VCaP (cell line): Measurements from ENCODE around the gene CLEC20A.
"Not testable (repeated sequence)": the region's sequence is repeated elsewhere in the genome, so short reads cannot be mapped to it uniquely, and the experiment has no call there.

ENCODE experiments used
- H3K27ac ChIP-seq: fragments of 450-650 bp; 2 replicates; pipeline ENCODE4 v1.5.1; 2017
- CTCF ChIP-seq: fragments of 450-650 bp; conservative IDR thresholded peaks from 2 replicates; pipeline ENCODE4 v1.5.1; 2017; ENCODE audit warnings: mild to moderate bottlenecking, moderate library complexity

Gene CLEC20A

GRCh38 chr1:178512566-178513277 is 16.0 kb upstream of the CLEC20A start, which contains the start of gene TEX35:
Gene TEX35, plus strand, starts transcription at chr1:178513109. Its CDS starts 80 bp downstream, at chr1:178513189.
- no peak for TF ChIP-seq CTCF
- peak within 1 kb of the TSS; percentile 36 for H3K27ac ChIP-seq

- no peak for TF ChIP-seq CTCF
These were observed 13.4 kb upstream of the CLEC20A start for GRCh38 chr1:178510155-178510554.

GRCh38 chr1:178509414-178510007 is 12.7 kb upstream of the CLEC20A start:
- TF ChIP-seq CTCF = no peak
- H3K27ac ChIP-seq = no peak overlapping the region

More at GRCh38 chr1:178510155-178510554, 13.4 kb upstream of the CLEC20A start:
- H3K27ac ChIP-seq = no peak overlapping the region

DNA sequence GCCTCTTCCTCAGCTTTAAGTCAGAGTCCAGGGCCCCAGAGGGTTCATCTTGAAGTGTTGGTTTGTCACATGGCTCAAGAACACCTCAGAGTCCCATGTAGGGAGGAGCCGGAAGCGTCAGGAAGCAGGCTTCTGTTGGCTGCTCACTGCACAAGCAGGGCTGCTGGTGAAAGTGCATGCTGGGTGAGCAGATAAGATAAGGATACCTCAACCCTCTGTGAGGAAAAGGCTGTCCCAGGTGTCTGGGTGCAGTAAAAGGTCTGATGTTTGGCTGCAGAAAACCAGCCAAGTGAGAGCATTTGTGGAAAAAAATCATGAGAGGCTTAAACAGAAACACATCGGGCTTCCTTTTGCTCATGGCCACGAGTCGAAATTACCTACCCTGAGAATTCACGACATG is 9.9 kb upstream of the CLEC20A start:
- H3K27ac ChIP-seq = no peak overlapping the region
- no peak for TF ChIP-seq CTCF

DNA sequence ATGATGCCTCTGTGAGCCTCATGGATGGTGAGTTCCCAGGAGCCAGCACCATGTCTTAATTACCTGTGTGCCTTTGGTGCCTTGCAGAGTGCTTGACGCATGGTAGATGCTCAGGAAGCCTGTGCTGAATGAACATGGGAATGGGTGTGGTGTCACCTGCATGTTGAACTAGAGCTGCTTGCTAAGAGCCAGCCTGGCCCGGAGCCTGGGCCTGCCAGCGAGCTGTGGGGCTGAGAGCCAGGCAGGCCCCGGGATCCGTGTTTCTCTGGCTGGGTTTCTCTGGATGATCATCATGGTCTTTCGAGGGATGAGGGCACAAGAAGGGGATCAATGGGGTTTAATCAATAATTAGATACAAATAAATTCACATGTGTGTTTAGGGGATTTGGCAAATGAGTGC is 9.4 kb upstream of the CLEC20A start:
- no peak overlapping the region for H3K27ac ChIP-seq
- no peak for TF ChIP-seq CTCF

GRCh38 chr1:178504286-178504685 is 7.5 kb upstream of the CLEC20A start:
- no peak for TF ChIP-seq CTCF
- no peak overlapping the region for H3K27ac ChIP-seq

DNA sequence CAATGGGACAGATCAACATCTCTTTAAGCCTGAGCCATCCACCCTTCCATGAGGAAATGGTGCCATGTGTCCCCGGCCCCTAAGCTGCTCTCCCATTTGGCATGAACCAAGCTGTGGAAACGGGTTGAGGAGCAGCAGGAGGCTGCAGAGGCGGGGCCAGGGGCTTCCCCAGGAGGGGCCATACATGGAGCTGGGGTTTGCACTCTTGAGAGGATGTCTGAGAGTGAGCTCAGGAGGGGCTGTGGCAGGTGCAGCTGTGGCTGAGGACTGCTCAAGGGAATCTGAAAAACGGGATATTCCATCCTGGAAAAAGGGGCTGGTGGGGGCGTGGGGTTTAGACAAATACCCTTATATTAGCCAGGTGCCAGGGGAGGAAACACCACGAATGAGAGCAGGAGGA is 7.1 kb upstream of the CLEC20A start:
- TF ChIP-seq CTCF = no peak
- no peak overlapping the region for H3K27ac ChIP-seq

GRCh38 chr1:178503316-178503715 is 6.6 kb upstream of the CLEC20A start:
- H3K27ac ChIP-seq = not testable (repeated sequence)
